Measurements from ENCODE around the gene EFCAB13.
"Not testable (repeated sequence)": the region's sequence is repeated elsewhere in the genome, so short reads cannot be mapped to it uniquely, and the experiment has no call there.

Gene EFCAB13

DNA sequence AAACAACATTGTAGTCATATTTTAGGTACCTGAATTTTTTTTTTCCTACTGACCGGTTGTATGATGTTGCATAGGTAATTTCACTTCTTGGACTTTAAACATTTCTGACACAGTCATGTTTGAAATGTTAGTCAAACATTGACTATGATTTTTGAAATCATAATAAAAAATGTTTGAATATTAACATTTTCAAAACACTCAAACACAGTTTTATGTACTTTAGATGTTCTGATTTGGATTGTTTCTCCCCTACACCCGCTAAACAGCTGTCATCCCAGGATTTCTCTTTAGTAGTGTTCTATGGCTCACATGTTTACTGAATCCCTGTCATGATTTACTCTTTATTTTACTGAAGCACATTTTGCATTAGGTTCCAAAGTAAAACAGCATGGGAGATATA lies 104.2 kb downstream of the EFCAB13 start:
- TF ChIP-seq SUZ12 (IDR thresholded peaks at IDR 0.05; ENCODE audit: extremely low read depth, insufficient read depth, insufficient read length) (no peak), YY1 (IDR thresholded peaks at IDR 0.05; ENCODE audit: insufficient read depth, insufficient read length) (no peak), ZNF274 (IDR thresholded peaks at IDR 0.05; ENCODE audit: low read depth, low read length) (no peak)
- no peak overlapping the region for H3K9ac ChIP-seq (ENCODE audit: insufficient read length, low read depth)
- no peaks in the 10 kb centered on the region for H3K9me3 ChIP-seq (ENCODE audit: insufficient read depth, low read length)
- peaks cover 8% of the 10 kb centered on the region for H3K36me3 ChIP-seq (ENCODE audit: insufficient read depth, insufficient read length, low read length)
- no peak overlapping the region for H3K4me3 ChIP-seq (ENCODE audit: insufficient read length, low read depth)
- DNase-seq (ENCODE audit: low read depth, low spot score), result no peak
- peaks cover 18% of the 10 kb centered on the region for H3K27me3 ChIP-seq (ENCODE audit: insufficient read depth, insufficient read length)
- H3K4me1 ChIP-seq (ENCODE audit: insufficient read depth, insufficient read length), result no peaks in the 10 kb centered on the region

DNA sequence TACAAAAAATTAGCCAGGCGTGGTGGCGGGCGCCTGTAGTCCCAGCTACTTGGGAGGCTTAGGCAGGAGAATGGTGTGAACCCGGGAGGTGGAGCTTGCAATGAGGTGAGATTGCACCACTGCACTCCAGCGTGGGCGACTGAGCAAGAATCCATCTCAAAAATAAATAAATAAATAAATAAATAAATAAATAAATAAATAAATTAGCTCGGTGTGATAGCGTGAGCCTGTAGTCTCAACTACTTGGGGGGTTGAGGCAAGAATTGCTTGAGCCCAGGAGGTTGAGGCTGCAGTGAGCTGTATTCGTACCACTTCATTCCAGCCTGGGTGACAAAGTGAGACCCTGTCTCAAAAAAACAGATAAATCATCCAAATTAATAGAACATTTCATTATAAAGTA lies 108.5 kb downstream of the EFCAB13 start:
- H3K27me3 ChIP-seq (ENCODE audit: insufficient read depth, insufficient read length); H3K4me3 ChIP-seq (ENCODE audit: insufficient read length, low read depth); H3K9me3 ChIP-seq (ENCODE audit: insufficient read depth, low read length); DNase-seq (ENCODE audit: low read depth, low spot score); H3K4me1 ChIP-seq (ENCODE audit: insufficient read depth, insufficient read length); H3K9ac ChIP-seq (ENCODE audit: insufficient read length, low read depth); H3K36me3 ChIP-seq (ENCODE audit: insufficient read depth, insufficient read length, low read length): not testable (repeated sequence)

DNA sequence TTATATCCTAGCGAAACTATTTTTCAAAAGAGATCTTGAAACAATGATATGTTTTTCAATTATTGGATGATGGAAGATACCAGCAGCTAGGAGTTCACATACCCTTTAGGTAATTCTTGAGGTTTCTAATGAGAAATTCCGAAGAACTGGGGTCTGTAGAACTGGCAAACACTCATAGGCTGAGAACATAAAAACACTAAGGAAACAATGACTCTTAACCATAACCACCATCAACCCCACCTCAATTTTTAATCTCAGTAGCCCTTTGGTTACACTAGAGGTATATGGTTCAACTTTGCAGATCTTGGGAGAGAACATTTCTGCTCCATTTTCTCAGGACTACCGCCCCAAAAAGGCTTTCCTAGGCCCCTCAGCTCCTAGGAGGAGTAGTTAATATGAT lies 141.4 kb downstream of the EFCAB13 start:
- no peak for DNase-seq (ENCODE audit: low read depth, low spot score)
- Histone ChIP-seq H3K4me3 (ENCODE audit: insufficient read length, low read depth) (no peak overlapping the region), H3K27me3 (ENCODE audit: insufficient read depth, insufficient read length) (no peaks in the 10 kb centered on the region), H3K9ac (ENCODE audit: insufficient read length, low read depth) (no peak overlapping the region), H3K9me3 (ENCODE audit: insufficient read depth, low read length) (no peaks in the 10 kb centered on the region), H3K36me3 (ENCODE audit: insufficient read depth, insufficient read length, low read length) (peaks cover 18% of the 10 kb centered on the region), H3K4me1 (ENCODE audit: insufficient read depth, insufficient read length) (no peaks in the 10 kb centered on the region)
- no peak for TF ChIP-seq ZNF274 (IDR thresholded peaks at IDR 0.05; ENCODE audit: low read depth, low read length)
- TF ChIP-seq YY1 (IDR thresholded peaks at IDR 0.05; ENCODE audit: insufficient read depth, insufficient read length), result no peak
- TF ChIP-seq SUZ12 (IDR thresholded peaks at IDR 0.05; ENCODE audit: extremely low read depth, insufficient read depth, insufficient read length), result no peak

DNA sequence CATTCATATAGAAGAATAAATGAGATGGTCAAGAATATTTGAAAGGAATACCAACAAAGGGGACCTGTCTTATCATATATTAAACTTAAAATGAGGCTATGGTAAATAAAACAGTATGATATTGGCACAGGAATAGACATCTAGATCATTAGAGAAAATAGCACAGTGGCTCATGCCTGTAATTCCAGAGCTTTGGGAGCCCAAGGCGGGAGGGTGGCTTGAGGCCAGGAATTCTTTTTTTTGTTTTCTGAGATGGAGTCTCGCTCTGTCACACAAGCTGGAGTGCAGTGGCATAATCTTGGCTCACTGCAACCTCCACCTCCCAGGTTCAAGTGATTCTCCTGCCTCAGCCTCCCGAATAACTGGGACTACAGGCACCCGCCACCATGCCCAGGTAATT lies 143.2 kb downstream of the EFCAB13 start:
- DNase-seq (ENCODE audit: low read depth, low spot score); H3K9me3 ChIP-seq (ENCODE audit: insufficient read depth, low read length); H3K4me1 ChIP-seq (ENCODE audit: insufficient read depth, insufficient read length); H3K4me3 ChIP-seq (ENCODE audit: insufficient read length, low read depth); H3K9ac ChIP-seq (ENCODE audit: insufficient read length, low read depth); H3K27me3 ChIP-seq (ENCODE audit: insufficient read depth, insufficient read length): not testable (repeated sequence)
- peaks cover 30% of the 10 kb centered on the region for H3K36me3 ChIP-seq (ENCODE audit: insufficient read depth, insufficient read length, low read length)

DNA sequence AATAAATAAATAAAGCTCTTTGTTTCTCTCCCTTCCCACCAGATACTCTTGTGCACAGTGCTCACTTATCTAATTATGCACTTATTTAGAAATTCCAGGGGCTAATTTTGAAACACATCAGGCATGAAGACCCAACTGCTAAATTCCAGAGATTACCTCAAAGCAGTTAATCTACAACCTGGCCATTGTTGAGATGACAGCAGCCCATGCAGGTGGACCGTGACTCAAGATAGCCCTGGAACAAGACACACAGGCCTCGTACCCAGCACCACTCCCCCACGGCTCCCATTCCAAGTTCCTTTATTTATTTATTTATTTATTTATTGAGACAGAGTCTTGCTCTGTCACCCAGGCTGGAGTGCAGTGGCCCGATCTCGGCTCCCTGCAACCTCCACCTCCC lies 147.1 kb downstream of the EFCAB13 start:
- TF ChIP-seq YY1 (IDR thresholded peaks at IDR 0.05; ENCODE audit: insufficient read depth, insufficient read length) (no peak), ZNF274 (IDR thresholded peaks at IDR 0.05; ENCODE audit: low read depth, low read length) (no peak), SUZ12 (IDR thresholded peaks at IDR 0.05; ENCODE audit: extremely low read depth, insufficient read depth, insufficient read length) (no peak)
- no peaks in the 10 kb centered on the region for H3K27me3 ChIP-seq (ENCODE audit: insufficient read depth, insufficient read length)
- no peak overlapping the region for H3K4me3 ChIP-seq (ENCODE audit: insufficient read length, low read depth)
- H3K4me1 ChIP-seq (ENCODE audit: insufficient read depth, insufficient read length), result no peaks in the 10 kb centered on the region
- H3K36me3 ChIP-seq (ENCODE audit: insufficient read depth, insufficient read length, low read length), result peaks cover 44% of the 10 kb centered on the region
- no peak overlapping the region for H3K9ac ChIP-seq (ENCODE audit: insufficient read length, low read depth)
- no peaks in the 10 kb centered on the region for H3K9me3 ChIP-seq (ENCODE audit: insufficient read depth, low read length)
- DNase-seq (ENCODE audit: low read depth, low spot score), result no peak

DNA sequence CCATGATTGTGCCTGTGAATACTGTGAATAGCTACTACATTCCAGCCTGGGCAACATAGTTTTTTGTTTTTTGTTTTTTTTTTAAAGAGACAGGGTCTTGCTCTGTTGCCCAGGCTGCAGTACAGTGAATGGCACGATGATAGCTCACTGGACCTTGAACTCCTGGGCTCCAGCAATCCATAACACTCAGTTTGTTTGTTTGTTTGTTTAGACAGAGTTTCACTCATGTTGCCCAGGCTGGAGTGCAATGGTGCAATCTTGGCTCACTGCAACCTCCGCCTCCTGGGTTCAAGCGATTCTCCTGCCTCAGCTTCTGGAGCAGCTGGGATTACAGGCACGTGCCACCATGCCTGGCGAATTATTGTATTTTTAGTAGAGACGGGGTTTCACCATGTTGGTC lies 148.3 kb downstream of the EFCAB13 start:
- H3K9me3 ChIP-seq (ENCODE audit: insufficient read depth, low read length); H3K9ac ChIP-seq (ENCODE audit: insufficient read length, low read depth): not testable (repeated sequence)

More for the DNA sequence above, 148.3 kb downstream of the EFCAB13 start:
- not testable (repeated sequence) for H3K27me3 ChIP-seq (ENCODE audit: insufficient read depth, insufficient read length); DNase-seq (ENCODE audit: low read depth, low spot score); H3K4me3 ChIP-seq (ENCODE audit: insufficient read length, low read depth); H3K4me1 ChIP-seq (ENCODE audit: insufficient read depth, insufficient read length)
- peaks cover 46% of the 10 kb centered on the region for H3K36me3 ChIP-seq (ENCODE audit: insufficient read depth, insufficient read length, low read length)
